GM18907 (cell line): ENCODE data around the gene MTIF2.
"Not testable (repeated sequence)": the region's sequence is repeated elsewhere in the genome, so short reads cannot be mapped to it uniquely, and the experiment has no call there.

Experiments used
- ATAC-seq: cut with Tn5 transposase; IDR thresholded peaks from one replicate; pipeline ENCODE4 v1.9.1; 2021; ENCODE audit warnings: mild to moderate bottlenecking, moderate library complexity; ENCODE audit not compliant: unreplicated experiment

The MTIF2 gene

GRCh38 chr2:55204950-55205349 is 64.1 kb downstream of the MTIF2 start:
- no peak for ATAC-seq

- ATAC-seq = no peak
Observed at GRCh38 chr2:55204536-55204935, 64.5 kb downstream of the MTIF2 start.

GRCh38 chr2:55200416-55200815 is 68.6 kb downstream of the MTIF2 start:
- ATAC-seq = no peak

- ATAC-seq = no peak
Observed at GRCh38 chr2:55196526-55196925, 72.5 kb downstream of the MTIF2 start.

GRCh38 chr2:55191888-55192287 is 77.1 kb downstream of the MTIF2 start:
- not testable (repeated sequence) for ATAC-seq

GRCh38 chr2:55186837-55187236 is 82.2 kb downstream of the MTIF2 start:
- not testable (repeated sequence) for ATAC-seq
